Muscle of arm (tissue), 12 donors: ENCODE data around the gene USP28. TPM values are rescaled to one million over a fixed set of nuclear protein-coding genes. Genes with fewer than 3 reads are reported as not detected.

Source experiments
- DNase-seq: peaks from one replicate; pipeline ENCODE4 v3.0.0-alpha.2; 2013
- polyA plus RNA-seq, 12 donors: library from polyadenylated mRNA; unstranded; fragments of 120-200 nt; gene quantifications; one replicate each; pipeline ENCODE4 v1.2.1, GENCODE V29; 2013; ENCODE audit not compliant: insufficient read length in 12 of 12

Gene USP28
- polyA plus RNA-seq, 12 donors: 49.6 to 180 (median 95.0) TPM

GRCh38 chr11:113877670-113878055 lies 2.3 kb upstream of the USP28 start:
- no peak for DNase-seq

DNA sequence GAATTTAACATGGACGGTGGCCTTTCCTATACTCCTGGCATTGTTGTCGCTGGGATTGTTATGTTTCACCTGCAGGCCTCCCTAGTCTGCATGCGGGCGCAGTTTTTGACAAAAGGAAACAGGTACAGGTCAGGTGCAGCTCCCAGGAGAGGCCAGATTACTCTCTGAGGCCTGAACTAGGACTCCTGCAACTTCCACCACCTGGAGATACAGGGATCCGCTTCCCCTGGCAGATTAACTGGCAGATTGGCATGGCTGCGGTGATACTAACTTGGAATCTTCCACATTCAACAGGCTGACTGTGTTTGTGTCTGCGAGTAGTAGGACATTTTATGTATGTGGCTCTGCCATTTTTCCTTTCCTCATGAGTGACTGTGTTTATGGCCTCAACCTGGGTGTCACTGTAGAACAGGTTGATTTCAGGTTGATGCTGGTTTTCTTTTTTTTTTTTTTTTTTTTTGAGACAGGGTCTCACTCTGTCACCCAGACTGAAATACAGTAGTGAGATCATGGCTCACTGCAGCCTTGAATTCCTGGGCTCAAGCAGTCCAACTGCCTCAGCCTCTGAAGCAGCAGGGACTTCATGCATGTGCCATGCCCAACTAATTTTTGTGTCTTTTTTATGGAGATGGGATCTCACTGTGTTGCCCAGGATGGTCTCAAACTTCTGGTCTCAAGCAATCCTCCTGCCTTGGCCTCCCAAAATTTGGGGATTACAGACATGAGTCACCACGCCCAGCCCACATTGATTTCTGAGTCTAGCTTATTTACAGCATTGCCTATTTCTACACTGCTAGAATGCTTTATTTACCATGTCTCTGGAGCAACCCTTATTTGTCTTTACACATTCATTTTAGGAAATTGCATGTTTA lies 1.7 kb upstream of the USP28 start:
- no peak for DNase-seq

DNA sequence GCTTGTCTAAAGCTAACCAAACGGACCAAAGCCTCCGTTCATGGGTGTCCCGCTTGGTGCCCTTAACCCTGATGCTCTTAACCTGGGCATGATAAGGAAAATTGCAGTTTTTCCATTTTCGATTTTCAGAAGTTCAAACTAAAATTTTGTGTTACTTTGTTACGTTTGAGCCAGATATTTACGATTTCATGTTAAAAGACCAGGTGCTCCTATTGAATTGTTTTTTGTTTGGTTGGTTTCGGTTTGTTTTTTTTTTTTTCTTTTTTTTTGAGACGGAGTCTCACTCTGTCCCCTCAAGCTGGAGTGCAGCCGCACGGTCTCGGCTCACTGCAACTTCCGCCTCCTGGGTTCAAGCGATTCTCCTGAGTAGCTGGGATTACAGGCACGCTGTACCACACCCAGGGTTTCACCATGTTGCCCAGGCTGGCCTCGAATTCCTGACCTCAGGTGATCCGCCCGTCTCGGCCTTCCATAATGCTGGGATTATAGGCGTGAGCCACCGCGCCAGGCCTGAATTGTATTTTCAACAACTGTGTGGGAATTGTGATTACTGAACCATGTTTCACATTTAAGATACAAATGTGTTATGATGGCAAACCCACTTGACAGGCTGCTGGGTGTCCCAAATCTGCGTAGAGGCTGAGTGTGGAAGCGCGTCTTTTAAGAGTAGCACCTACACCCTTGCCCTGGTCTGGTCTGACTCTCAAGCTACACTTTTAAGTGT lies 864 bp upstream of the USP28 start:
- no peak for DNase-seq

GRCh38 chr11:113874581-113875233 lies 665 bp downstream of the USP28 start:
- DNase-seq: peak; percentile 41

DNA sequence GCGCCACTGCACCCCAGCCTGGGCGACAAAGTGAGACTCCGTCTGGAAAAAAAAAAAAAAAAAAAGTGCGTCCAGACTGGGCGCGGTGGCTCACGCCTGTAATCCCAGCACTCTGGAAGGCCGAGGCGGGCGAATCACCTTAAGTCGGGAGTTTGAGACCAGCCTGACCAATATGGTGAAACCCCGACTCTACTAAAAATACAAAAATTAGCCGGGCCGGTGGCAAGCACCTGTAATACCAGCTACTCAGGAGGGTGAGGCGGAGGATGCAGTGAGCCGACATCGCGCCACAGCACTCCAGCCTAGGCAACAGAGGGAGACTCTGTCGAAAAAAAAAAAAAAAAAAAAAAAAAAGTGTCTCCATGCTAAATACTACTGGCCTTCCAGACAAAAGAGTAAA lies 1.3 kb downstream of the USP28 start:
- DNase-seq: no peak

DNA sequence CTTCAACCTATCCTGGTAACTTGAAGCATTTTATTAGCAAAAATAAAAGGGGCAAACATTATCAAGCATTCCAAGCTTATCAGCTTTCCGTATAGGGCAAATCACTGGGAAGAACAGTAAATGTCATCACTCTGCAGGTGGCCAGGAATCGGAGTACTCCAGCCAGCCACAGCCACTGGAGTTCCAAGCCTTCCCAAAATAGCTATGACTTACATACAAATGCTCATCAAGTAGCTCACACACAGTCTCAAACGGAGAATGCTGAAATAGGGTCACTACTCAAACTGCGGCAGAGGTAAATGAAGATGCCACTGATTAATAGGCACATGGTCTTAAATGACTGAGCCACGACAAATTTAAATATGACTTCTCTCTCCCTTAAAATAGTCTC lies 2.1 kb downstream of the USP28 start:
- DNase-seq: no peak

DNA sequence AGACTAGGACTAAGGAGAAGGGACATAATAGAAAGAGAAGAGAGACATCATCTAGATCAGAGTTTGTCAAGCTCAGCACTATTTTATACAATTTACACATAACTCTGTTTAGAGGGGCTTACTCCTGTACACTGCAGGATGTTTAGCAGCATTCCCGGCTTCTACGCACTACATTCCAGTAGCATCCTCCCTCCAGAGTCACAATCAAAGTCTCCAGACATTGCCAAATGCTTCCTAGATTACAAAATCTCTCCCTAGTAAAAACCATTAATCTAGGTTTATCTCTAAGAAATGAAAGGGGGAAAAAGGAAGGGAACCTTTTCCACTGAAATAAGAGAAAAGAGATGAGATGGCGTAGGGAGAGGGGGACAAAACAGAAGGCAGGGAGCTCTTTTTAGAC lies 4.0 kb downstream of the USP28 start:
- no peak for DNase-seq

DNA sequence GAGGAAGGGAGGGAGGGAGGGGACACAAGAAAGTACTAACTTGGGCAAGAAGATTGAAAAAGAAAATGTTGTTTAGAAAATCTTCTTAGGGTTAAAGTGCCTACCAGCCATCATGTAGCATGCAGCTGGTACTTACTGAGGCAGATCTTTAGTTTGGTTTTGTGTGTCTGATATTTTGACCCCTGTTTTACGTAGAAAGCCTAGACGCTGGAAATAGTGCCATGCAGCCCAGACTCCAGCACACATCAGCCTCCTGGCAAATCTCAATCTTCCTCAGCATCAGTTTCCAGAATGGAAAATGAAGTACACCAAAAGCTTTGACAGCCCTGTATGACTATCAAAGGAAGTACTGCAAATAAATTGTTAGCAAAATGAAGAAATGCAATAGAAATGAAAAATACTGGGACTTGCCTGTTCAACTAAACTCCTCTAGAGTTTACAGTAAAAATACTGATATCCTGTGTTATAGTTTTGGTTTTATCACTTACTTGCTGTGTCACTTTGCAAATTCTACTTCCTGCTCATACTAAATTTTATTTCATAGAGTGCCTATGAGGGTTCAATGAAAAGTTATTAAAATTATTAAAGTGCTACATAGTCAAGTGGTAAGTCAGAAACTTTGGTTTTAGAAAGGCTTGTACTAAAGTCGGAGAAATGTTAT lies 7.4 kb downstream of the USP28 start:
- DNase-seq: no peak

DNA sequence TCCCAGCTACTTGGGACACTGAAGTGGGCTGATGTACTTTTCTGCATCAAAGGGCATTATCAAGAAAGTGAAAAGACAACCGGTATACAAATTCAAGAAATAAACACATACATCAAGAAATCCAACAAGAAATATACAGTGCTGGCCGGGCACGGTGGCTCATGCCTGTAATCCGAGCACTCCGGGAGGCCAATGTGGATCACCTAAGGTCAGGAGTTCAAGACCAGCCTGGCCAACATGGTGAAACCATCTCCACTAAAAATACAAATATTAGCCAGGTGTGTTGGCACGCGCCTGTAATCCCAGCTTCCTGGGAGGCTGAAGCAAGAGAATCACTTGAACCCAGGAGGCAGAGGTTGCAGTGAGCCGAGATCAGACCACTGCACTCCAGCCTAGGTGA lies 9.5 kb downstream of the USP28 start:
- no peak for DNase-seq

- DNase-seq: no peak
Observed at GRCh38 chr11:113864410-113864809, 11.0 kb downstream of the USP28 start.

GRCh38 chr11:113862435-113862834 lies 12.9 kb downstream of the USP28 start:
- no peak for DNase-seq

DNA sequence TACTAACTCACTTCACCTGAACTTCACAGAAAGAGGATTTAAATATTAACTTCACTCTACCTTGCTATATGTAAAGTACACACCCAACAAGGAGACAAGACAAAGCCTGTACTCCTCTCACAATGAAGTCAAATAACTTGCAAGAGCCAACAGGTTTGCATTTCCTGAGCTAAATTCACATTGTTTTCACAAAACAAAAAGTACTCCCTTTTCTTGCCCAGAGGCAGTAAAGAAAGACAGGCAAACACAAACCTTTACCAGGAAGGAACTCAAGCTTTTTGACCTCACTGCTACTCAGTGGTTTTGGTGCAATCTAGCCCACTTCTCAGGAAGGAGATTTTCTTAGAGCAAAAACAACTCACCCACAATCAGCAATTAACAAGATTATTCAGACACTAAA lies 15.7 kb downstream of the USP28 start:
- DNase-seq: no peak

DNA sequence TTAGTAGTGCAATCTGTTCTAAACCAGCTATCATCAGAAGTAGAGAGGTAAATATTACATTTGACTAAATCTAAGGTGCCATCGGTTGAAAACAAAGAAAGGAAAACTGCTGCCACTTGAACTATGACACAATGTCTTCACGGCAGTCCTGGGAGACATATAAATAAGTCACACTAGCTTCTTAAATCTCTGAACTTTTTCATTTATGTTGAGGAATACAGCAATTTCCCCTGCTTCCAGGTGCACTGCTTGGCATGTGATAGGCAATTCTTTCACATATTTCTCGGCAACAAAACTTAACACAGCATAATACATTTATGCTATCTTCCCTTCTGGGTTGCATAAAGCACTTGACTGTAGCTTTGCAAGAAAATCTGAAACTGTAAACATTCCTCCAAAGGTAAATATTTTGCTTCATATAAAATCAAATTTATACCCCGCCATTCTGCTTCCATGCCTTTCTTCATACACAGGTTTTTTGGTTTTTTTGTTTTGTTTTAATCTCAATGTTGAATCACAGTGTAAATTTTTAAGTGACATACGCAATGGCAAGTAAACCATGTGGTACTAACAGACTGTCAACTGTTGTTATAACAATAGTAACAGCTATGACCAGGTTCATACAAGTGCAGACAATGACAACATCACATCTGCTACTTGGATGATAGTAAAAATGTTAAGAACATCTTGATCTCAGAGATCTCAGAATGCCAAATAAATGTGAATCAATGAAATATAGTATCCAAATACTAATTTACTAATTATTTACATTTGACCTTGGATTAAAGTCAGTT lies 18.2 kb downstream of the USP28 start:
- no peak for DNase-seq

GRCh38 chr11:113855803-113856202 lies 19.6 kb downstream of the USP28 start:
- no peak for DNase-seq

- DNase-seq: no peak
Observed at GRCh38 chr11:113850188-113850587, 25.2 kb downstream of the USP28 start.

DNA sequence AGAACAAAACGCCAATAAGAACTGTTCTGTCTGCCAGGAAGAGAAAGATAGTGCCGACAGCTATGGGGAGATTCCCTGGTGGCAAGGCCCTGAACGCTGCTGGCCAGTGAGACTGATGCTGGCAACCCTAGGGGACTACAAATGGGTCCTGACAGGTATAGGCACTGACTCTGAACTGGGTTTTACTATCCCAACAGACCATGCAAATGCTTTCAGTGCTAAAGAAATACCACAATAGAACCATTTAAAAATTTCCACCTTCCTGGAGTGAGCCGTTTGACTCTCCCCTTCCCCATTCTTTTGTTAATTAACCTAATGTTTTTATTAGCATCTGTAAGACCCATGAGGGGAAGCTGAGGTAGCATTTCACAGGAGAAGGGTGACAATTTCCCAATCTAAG lies 25.7 kb downstream of the USP28 start:
- no peak for DNase-seq

GRCh38 chr11:113847580-113847979 lies 27.8 kb downstream of the USP28 start:
- DNase-seq: no peak

DNA sequence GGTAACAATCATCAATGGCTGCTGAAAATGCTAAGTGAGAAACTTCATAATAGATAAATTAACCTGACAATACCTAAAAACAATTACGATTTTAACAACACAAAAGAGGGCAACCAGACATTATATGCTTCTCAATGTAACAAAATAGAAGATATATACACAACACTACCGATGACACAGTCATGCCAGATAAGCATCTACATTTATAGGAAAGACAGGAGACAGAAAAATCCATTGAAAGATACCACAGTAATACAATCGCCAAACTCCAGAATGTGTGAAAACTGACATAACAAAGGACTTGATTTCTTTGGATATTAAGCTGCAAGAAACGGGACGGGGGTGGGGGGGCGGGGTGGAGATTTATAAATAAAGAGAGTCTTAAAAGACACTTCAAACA lies 28.3 kb downstream of the USP28 start:
- no peak for DNase-seq

- no peak for DNase-seq
Observed at GRCh38 chr11:113841691-113842090, 33.7 kb downstream of the USP28 start.

DNA sequence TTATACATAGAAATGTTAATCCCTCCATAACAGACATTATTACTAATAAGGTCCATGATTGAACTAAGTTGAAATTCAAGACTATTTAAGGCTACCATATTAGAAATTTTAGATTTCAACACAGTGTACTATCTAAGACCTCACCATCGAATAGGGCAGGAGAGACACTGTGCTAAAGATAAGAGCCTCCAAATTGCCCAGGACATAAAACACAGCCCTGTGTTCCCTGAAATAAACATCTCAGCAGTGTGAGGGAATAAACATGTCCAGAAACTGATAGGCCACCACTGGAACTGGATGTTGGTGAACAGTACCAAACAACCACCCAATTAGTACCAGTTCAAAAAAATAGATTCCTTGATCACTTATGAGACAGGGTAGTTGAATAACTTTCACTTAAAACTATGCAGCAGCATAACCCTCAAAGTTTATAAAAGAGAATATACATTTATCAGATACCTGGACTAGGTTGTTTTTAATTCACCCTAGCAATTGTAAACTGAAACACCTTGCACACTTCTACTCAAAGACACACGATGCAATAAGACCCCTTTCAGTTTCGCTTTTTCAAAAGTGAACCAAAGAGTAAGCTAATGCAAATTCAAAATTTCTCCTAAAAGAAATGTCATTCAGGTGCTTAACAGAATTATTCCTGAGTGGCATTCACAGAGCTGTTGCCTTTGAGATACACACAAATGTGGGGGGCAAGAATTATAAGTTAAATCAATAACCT lies 34.3 kb downstream of the USP28 start:
- DNase-seq: no peak

DNA sequence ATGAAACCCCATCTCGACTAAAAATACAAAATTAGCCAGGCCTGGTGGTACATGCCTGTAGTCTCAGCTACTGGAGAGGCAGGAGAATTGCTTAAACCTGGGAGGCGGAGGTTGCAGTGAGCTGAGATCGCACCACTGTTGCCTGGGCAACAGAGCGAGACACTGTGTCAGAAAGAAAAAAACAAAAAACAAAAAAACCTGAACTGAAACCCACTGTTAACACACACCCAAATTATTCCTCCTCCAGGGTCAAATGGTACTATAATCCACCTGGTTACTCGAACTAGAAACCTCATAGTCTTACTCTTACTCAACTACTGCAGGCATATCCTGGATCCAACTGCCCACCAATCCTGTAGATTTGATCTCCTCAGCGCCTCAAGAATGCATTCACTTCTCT lies 35.5 kb downstream of the USP28 start:
- DNase-seq: no peak
